ENCODE results near the gene STAG1. TPM values are rescaled to one million over a fixed set of nuclear protein-coding genes. Genes with fewer than 3 reads are reported as not detected.

STAG1 gene
- total and polyA plus RNA-seq, 8 donors: 7.5 to 105 (median 37.9) TPM

GRCh38 chr3:136326316-136326715 is 425.9 kb downstream of the STAG1 start:
- DNase-seq: no peak
- Histone ChIP-seq H3K9me3 (peaks cover 0 to 23% (median 17%) of the 10 kb centered on the region in 4 donors), H3K4me1 (no peaks in the 10 kb centered on the region), H3K27ac (no peak overlapping the region), H3K36me3 (peaks cover 17 to 87% (median 57%) of the 10 kb centered on the region in 4 donors), H3K4me3 (no peak overlapping the region), H3K27me3 (no peaks in the 10 kb centered on the region)
- TF ChIP-seq EP300 (IDR thresholded peaks at IDR 0.05): no peak
- TF ChIP-seq POLR2AphosphoS5 (IDR thresholded peaks at IDR 0.05): no peak
- TF ChIP-seq POLR2A (IDR thresholded peaks at IDR 0.05): no peak
- no peak for TF ChIP-seq CTCF (IDR thresholded peaks at IDR 0.05)
- intact Hi-C loops (cut with DNase I; ENCODE audit: low total_unique reads): no loop called here
- 94 to 98% (median 97%) methylated on average over 5 of the region's 5 CpGs for WGBS, 5 donors

- H3K4me3 ChIP-seq: no peak overlapping the region
- intact Hi-C loops (cut with DNase I; ENCODE audit: low total_unique reads): no loop called here
- H3K9me3 ChIP-seq: no peaks in the 10 kb centered on the region
- no peak for DNase-seq
- WGBS, 5 donors: 91 to 98% (median 95%) methylated on average over 5 of the region's 5 CpGs
- TF ChIP-seq CTCF (IDR thresholded peaks at IDR 0.05) (no peak), EP300 (IDR thresholded peaks at IDR 0.05) (no peak)
- peaks cover 0 to 57% (median 12%) of the 10 kb centered on the region in 4 donors for H3K36me3 ChIP-seq
- H3K27me3 ChIP-seq: no peaks in the 10 kb centered on the region
- H3K4me1 ChIP-seq: no peaks in the 10 kb centered on the region
- H3K27ac ChIP-seq: no peak overlapping the region
Observed at GRCh38 chr3:136311968-136312367, 440.2 kb downstream of the STAG1 start.

- no peak for TF ChIP-seq POLR2AphosphoS5 (IDR thresholded peaks at IDR 0.05)
- no peak for TF ChIP-seq EP300 (IDR thresholded peaks at IDR 0.05)
- no peak for TF ChIP-seq POLR2A (IDR thresholded peaks at IDR 0.05)
- TF ChIP-seq CTCF (IDR thresholded peaks at IDR 0.05): no peak
- no peak for DNase-seq
- Histone ChIP-seq H3K36me3 (peaks cover 0 to 51% (median 9%) of the 10 kb centered on the region in 4 donors), H3K9me3 (no peaks in the 10 kb centered on the region), H3K4me1 (no peaks in the 10 kb centered on the region), H3K27me3 (no peaks in the 10 kb centered on the region), H3K27ac (no peak overlapping the region), H3K4me3 (no peak overlapping the region)
- WGBS, 5 donors: 85 to 100% (median 98%) methylated on average over 2 of the region's 2 CpGs
- intact Hi-C loops (cut with DNase I; ENCODE audit: low total_unique reads): no loop called here
Observed at GRCh38 chr3:136311261-136311660, 440.9 kb downstream of the STAG1 start.

GRCh38 chr3:136305879-136306278 is 446.3 kb downstream of the STAG1 start:
- Histone ChIP-seq H3K36me3 (peaks cover 0 to 27% (median 15%) of the 10 kb centered on the region in 4 donors), H3K27ac (no peak overlapping the region), H3K4me3 (no peak overlapping the region), H3K27me3 (no peaks in the 10 kb centered on the region), H3K9me3 (no peaks in the 10 kb centered on the region), H3K4me1 (no peaks in the 10 kb centered on the region)
- TF ChIP-seq POLR2AphosphoS5 (IDR thresholded peaks at IDR 0.05) (no peak), EP300 (IDR thresholded peaks at IDR 0.05) (no peak), CTCF (IDR thresholded peaks at IDR 0.05) (no peak), POLR2A (IDR thresholded peaks at IDR 0.05) (no peak)
- intact Hi-C loops (cut with DNase I; ENCODE audit: low total_unique reads): no loop called here
- WGBS, 5 donors: 61 to 89% methylated on average over 1 of the region's 1 CpG; no CpG with 5 or more reads in 3 of the 5 donors
- DNase-seq: no peak

Measured in stomach (tissue), 9 donors.